ENCODE measurements around the gene TSHZ2.

TSHZ2 gene

GRCh38 chr20:52996130-52996529 lies 24.0 kb downstream of the TSHZ2 start:
- in situ Hi-C loops (cut with MboI; ENCODE audit: low sequenced_read_pairs): no loop called here

- in situ Hi-C loops (cut with MboI; ENCODE audit: low sequenced_read_pairs): no loop called here
These were observed 24.5 kb downstream of the TSHZ2 start for GRCh38 chr20:52996658-52997057.

- in situ Hi-C loops (cut with MboI; ENCODE audit: low sequenced_read_pairs): no loop called here
These were observed 26.1 kb downstream of the TSHZ2 start for GRCh38 chr20:52998268-52998667.

- in situ Hi-C loops (cut with MboI; ENCODE audit: low sequenced_read_pairs): no loop called here
These were observed 26.9 kb downstream of the TSHZ2 start for GRCh38 chr20:52999040-52999439.

GRCh38 chr20:53001498-53002301 lies 29.5 kb downstream of the TSHZ2 start:
- in situ Hi-C loops (cut with MboI; ENCODE audit: low sequenced_read_pairs): no loop called here

- in situ Hi-C loops (cut with MboI; ENCODE audit: low sequenced_read_pairs): no loop called here
These were observed 30.6 kb downstream of the TSHZ2 start for GRCh38 chr20:53002786-53003185.

GRCh38 chr20:53003420-53004154 lies 31.4 kb downstream of the TSHZ2 start:
- in situ Hi-C loops (cut with MboI; ENCODE audit: low sequenced_read_pairs): no loop called here

DNA sequence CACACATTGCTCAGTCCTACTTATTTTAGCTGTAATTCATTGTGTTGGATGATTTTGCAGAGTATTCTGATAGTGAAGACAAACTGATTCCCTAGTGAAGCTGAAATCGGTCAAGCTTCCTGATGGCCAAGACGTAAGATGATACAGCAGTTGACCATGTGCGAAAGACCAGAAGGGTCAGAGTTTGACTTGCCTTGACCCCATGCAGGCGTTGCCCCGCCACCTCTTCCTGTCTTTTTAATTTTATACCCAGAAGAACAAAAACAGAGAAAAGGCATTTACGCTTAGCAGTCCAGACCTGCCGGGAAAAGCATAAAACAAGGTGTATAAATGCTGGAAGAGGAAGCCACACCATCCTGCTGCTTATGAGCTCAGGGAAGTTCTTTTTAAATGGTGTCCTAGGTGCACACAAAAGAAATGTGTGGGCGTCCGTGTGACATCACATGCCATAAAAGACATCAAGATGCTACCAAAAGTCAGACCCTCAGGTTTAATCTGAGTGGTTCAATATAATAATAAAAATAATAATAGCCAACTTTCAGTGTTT lies 32.2 kb downstream of the TSHZ2 start:
- in situ Hi-C loops (cut with MboI; ENCODE audit: low sequenced_read_pairs): no loop called here

GRCh38 chr20:53009979-53010735 lies 38.0 kb downstream of the TSHZ2 start:
- in situ Hi-C loops (cut with MboI; ENCODE audit: low sequenced_read_pairs): no loop called here

- in situ Hi-C loops (cut with MboI; ENCODE audit: low sequenced_read_pairs): no loop called here
These were observed 39.5 kb downstream of the TSHZ2 start for GRCh38 chr20:53011640-53012039.

DNA sequence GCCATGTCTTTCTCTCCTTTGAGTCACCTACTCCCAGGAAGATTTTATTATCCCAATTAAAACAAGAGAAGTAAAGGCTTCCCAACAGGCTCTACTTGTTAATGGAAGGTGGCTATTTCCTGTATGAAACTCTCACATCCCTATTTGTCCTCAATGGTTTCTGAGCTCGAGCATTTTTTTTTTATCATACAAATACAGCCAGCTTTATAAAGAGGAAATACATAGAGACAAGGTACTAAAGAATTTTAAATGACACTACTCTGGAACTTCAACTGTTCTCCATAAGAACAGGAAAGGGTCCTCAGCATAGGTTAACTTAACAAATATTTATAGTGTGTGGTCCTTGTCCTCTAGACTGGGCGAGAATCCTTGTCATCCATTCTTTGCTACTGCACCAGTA lies 41.0 kb downstream of the TSHZ2 start:
- in situ Hi-C loops (cut with MboI; ENCODE audit: low sequenced_read_pairs): no loop called here

DNA sequence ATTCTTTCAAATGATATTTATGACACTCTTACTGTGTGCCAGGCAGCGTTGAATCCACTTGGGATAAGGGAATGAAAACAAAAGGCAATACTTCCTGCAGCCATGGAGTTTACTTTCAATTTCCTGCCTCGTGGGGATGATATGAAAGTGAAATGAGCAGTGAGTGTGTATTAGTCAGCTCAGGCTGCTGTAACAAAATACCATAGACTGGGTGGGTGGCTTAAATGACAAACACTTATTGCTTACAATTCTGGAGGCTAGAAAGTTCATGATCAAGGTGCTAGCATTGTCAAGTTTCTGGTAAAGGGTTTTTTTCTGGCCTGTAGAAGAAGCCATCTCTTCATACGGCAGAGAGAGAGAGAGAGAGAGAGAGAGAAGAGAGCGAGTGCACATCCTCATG lies 41.7 kb downstream of the TSHZ2 start:
- in situ Hi-C loops (cut with MboI; ENCODE audit: low sequenced_read_pairs): no loop called here

DNA sequence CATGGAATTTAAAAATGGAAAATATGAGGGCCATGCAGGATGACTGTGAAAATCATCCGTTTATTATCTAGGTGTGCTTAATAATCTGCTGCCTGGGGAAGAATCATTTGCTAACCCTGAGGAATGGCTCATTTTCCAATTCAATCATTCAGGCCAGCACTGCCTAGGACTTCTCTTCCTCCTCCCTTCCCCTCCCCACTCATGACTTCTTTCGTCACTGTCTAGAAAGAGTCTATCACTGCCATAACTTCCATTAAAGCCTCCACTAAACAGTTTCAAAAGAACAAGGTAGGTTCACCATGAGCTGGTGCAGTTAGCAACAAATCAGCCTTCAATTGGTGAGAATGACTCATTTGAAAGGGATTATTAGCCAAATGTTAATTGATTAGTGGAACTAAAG lies 43.9 kb downstream of the TSHZ2 start:
- in situ Hi-C loops (cut with MboI; ENCODE audit: low sequenced_read_pairs): no loop called here

DNA sequence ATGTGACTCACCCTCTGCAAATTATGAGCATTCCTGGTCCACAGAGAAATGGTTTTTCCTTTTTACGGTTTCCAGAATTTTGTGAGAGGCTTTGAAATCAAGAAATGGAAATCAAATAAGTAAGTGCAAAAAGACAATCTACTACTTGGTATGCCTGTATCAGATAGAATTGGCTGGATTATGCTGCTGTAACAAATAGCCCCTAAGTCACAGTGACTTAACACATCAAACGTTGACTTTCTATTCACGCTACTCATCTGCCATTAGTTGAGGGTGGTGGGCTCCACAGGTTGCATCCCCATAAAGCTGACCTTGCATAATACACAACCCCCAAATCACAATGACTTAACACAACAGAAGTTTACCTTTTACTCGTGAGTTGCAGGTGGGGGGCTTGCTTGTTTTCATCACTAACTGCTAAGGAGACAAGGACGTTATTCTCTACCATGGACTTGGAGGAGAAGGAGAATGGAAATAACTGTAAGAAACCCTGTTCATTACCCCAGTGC lies 44.4 kb downstream of the TSHZ2 start:
- in situ Hi-C loops (cut with MboI; ENCODE audit: low sequenced_read_pairs): no loop called here

GRCh38 chr20:53017206-53017605 lies 45.0 kb downstream of the TSHZ2 start:
- in situ Hi-C loops (cut with MboI; ENCODE audit: low sequenced_read_pairs): no loop called here

GRCh38 chr20:53019464-53019863 lies 47.3 kb downstream of the TSHZ2 start:
- in situ Hi-C loops (cut with MboI; ENCODE audit: low sequenced_read_pairs): no loop called here

- in situ Hi-C loops (cut with MboI; ENCODE audit: low sequenced_read_pairs): no loop called here
These were observed 48.2 kb downstream of the TSHZ2 start for GRCh38 chr20:53020376-53020775.

GRCh38 chr20:53020834-53021233 lies 48.7 kb downstream of the TSHZ2 start:
- in situ Hi-C loops (cut with MboI; ENCODE audit: low sequenced_read_pairs): no loop called here

DNA sequence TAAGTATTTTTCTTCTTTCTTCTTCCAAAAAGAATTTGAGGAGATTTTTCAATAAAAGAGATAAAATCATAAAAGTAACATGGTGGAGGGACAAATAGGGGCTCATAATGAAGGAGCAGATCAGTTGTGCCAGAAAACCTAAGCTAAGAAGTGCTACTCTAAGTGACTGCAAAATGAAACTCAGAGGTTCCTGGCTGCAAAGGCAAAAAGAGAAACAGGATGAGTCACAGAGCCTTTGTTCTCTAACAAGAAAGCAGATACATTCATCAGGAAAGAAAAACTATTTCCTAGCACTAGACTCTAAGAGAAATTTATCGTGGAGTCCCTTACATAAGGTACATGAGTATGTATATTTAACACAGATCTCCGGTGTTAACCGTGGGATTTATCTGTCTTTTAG lies 49.8 kb downstream of the TSHZ2 start:
- in situ Hi-C loops (cut with MboI; ENCODE audit: low sequenced_read_pairs): no loop called here

DNA sequence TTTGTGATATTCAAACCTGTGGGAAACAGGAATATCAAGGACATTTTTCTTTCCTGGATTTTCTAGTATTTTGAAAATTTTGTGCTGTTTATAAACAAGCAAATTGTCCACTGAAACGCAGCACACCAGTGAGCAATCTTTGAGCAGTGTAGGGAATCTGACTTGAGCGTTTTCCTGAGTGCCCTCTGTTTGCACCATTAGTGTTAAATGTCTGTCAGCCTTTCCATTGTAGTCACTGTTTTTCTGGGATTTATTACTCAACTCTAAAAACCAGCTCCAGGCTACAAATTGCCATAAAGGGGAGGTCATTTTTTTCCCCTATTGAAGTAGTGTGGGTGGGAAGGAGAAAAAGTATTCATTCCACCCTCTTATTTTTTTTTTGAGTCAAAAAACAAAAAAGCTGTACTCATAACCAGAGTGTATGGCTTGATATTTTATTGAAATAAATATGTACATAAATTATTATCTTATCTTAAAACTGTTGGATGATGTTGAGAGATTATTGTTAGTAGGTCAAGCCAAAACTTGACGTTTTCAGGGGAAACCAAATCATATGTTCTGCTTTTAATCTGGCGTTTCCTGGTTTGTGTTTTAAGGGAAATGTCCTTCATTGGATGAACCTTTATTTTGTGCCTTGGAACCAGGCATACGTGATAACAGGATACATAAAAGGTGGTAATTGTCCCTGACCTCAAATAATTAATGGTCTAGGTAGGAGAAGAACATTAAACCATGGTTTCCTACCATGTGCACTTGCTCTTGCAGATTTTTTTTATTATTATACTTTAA lies 51.8 kb downstream of the TSHZ2 start:
- in situ Hi-C loops (cut with MboI; ENCODE audit: low sequenced_read_pairs): no loop called here

Data from hTERT RPE-1 (cell line).